SIG-M5 treated with dmso at 0.1 percent for 504 hours (cell line): Measurements from ENCODE around the gene TMEM26.
A peak's percentile ranks its signal among the peaks of the same experiment; 100 is the strongest.
"Not testable (repeated sequence)": the region's sequence is repeated elsewhere in the genome, so short reads cannot be mapped to it uniquely, and the experiment has no call there.

Experiments
- DNase-seq: peaks from one replicate; lab custom pipeline; 2025; ENCODE audit not compliant: unreplicated experiment; lab: John Stamatoyannopoulos, UW

The TMEM26 gene

DNA sequence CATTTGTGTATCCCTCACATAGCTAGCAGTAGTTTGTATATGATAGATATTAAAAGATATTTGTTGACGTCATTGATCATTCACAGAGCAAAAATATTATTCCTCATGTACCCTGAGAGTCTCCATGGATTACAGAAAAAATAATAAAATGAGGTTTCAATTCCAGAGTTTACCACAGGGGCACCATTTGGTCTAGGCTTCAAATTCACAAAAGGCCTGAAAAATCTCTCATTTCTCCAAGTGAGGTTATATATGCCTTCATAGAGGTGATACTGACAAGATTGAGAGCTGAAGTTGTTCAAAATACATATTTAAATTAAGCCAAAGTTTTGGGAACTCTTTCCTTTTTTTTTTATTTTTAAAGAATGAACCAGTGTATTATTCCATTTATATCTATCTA is 52.7 kb downstream of the TMEM26 start:
- DNase-seq, result no peak

GRCh38 chr10:61399406-61399805 is 53.8 kb downstream of the TMEM26 start:
- no peak for DNase-seq

GRCh38 chr10:61398366-61399129 is 54.6 kb downstream of the TMEM26 start:
- no peak for DNase-seq

GRCh38 chr10:61397175-61397986 is 55.8 kb downstream of the TMEM26 start:
- peak; percentile 63 for DNase-seq

- no peak for DNase-seq
Observed at GRCh38 chr10:61391281-61391680, 61.9 kb downstream of the TMEM26 start.

GRCh38 chr10:61390851-61391250 is 62.3 kb downstream of the TMEM26 start:
- DNase-seq, result no peak

GRCh38 chr10:61389887-61390286 is 63.3 kb downstream of the TMEM26 start:
- peak; percentile 15 for DNase-seq

GRCh38 chr10:61388986-61389385 is 64.2 kb downstream of the TMEM26 start:
- DNase-seq, result not testable (repeated sequence)

GRCh38 chr10:61385231-61386001 is 67.8 kb downstream of the TMEM26 start:
- DNase-seq, result no peak

DNA sequence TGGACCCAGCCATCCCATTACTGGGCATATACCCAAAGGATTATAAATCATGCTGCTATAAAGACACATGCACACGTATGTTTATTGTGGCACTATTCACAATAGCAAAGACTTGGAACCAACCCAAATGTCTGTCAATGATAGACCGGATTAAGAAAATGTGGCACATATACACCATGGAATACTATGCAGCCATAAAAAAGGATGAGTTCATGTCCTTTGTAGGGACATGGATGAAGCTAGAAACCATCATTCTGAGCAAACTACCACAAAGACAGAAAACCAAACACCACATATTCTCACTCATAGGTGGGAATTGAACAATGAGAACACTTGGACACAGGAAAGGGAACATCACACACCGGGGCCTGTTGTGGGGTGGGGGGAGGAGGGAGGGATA is 72.0 kb downstream of the TMEM26 start:
- not testable (repeated sequence) for DNase-seq

GRCh38 chr10:61378865-61379264 is 74.3 kb downstream of the TMEM26 start:
- DNase-seq, result no peak

DNA sequence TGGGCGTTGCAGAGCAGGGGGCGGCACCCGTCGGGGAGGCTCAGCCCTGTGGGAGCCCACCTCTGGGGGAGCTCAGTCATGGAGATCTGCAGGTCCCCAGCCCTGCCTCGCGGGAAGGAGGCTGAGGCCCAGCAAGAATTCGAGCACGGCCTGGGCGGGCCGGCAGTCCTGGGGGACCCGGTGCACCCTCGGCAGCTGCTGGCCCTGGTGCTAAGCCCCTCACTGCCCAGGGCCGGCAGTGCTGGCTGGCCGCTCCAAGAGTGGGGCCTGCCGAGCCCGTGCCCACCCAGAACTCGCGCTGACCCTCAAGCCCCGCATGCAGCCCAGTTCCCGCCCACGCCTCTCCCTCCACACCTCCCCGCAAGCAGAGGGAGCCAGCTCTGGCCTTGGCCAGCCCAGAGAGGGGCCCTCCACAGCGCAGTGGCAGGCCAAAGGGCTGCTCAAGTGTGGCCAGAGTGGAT is 76.2 kb downstream of the TMEM26 start:
- no peak for DNase-seq

DNA sequence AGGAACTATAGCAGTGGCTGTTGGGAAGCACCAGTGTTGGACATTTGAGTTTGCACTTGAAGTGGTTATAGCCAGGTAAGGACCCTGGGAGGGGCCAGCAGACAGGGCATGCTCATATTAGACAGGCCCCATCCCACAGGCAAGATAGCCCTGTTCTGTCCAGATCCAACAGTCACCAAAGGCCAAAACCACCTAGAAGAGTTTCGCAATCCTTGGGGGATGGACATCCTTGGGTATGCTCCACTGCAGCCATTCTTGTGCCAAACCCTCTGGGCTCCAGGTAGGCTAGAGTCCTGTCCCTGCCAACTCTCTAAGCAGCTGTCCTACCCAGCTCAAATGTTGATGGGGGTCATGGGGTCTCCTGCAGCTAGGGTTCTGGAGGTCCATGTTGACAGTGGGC is 76.8 kb downstream of the TMEM26 start:
- DNase-seq, result no peak

DNA sequence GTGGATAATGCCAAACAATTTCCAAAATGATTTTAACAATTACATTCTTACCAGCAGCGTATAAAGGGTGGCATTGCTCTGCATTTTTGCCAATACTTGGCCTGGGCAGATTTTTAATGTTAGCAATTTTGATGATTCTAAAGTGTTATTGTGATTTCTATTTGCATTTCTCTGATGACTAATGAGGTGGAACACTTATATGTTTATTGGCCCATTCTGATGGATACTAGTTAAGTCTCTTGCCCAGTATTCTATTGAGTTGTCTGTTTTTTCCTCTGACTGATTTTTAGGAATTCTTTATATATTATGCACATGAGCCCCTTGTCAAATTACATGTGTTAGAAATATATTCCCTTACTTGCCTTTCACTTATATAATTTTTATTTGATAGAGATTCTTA is 86.8 kb downstream of the TMEM26 start:
- DNase-seq, result no peak

DNA sequence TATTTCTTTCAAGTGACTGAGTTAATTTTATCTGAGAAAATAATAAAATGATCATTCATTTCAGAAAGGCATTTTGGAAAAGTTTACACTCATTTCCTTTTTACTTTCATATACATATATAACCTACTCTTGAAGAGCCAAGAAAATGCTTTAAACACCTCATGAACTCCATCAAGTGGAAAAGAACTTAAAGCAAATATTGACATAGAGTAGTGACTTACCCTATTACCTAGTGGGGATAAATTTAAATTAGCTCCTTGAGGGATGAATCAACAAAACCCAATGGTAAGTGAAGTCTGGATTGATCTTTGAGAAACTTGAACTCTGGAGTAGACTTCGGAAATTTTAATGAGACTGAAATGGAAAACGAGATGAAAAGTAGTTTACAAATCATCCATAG is 88.6 kb downstream of the TMEM26 start:
- no peak for DNase-seq

DNA sequence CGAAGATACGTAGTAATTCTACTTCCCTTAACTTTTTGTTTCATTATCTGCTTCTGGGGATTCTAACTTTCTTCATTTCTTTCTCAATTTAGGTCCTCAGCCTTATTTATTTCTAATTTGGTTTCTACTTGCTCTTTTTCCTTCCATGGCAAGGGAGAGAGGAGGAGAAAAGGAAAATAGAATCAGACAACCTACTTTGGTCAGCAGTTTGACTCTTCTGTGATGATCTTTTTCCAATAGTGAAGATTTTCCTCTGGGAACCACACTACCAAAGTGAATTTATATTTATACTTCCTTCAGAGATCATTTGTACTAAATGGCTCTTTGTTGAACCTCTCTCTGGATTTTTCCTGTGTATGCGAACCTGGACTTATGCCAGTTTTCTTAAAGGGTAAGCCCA is 90.2 kb downstream of the TMEM26 start:
- DNase-seq, result no peak

DNA sequence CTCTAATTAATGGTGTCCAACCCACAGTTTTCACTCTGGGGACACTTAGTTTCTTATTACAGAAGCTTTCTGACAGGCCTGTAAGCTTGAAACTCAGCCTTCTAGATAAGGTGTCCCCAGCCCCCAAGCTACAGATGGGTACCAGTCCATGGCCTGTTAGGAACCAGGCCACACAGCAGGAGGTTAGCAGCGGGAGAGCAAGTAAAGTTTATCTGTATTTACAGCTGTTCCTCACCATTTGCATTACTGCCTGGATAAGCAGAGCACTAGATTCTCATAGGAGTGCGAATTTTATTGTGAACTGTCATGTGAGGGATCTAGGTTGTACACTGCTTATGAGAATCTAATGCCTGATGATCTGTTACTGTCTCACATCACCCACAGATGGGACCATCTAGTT is 93.7 kb downstream of the TMEM26 start:
- no peak for DNase-seq

- DNase-seq, result no peak
Observed at GRCh38 chr10:61357687-61358086, 95.5 kb downstream of the TMEM26 start.
